Activated CD4-positive, alpha-beta T cell treated with anti-CD3 and anti-CD28 coated beads, Interleukin-2, amount 50 U/mL, for 24 hours (primary cell): ENCODE data around the gene RAB6A.

Experiments
- DNase-seq, 2 donors: peaks; one replicate each; pipeline ENCODE4 v3.0.0-alpha.2; 2020; ENCODE audit warnings: low read depth in 1 of 2, low spot score in 1 of 2

The RAB6A gene

DNA sequence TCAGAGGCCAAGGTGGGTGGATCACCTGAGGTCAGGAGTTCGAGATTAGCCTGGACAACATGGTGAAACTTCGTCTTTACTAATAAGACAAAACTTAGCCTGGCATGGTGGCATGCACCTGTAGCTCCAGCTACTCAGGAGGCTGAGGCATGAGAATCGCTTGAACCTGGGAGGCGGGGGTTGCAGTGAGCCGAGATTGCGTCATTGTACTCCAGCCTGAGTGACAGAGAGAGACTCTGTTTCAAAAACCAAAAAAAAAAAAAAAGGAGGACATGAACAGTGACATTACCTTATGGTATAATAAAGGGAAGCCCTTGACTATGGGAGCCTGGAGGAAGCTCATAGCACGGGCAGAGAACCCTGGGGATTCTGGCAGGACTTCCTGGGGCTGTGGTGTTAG, 131.0 kb downstream of the RAB6A start:
- DNase-seq = no peak

GRCh38 chr11:73625696-73626318, 135.1 kb downstream of the RAB6A start:
- DNase-seq = peak; percentile 28 to 64
